ENCODE data around the gene EVPL.

The EVPL gene

DNA sequence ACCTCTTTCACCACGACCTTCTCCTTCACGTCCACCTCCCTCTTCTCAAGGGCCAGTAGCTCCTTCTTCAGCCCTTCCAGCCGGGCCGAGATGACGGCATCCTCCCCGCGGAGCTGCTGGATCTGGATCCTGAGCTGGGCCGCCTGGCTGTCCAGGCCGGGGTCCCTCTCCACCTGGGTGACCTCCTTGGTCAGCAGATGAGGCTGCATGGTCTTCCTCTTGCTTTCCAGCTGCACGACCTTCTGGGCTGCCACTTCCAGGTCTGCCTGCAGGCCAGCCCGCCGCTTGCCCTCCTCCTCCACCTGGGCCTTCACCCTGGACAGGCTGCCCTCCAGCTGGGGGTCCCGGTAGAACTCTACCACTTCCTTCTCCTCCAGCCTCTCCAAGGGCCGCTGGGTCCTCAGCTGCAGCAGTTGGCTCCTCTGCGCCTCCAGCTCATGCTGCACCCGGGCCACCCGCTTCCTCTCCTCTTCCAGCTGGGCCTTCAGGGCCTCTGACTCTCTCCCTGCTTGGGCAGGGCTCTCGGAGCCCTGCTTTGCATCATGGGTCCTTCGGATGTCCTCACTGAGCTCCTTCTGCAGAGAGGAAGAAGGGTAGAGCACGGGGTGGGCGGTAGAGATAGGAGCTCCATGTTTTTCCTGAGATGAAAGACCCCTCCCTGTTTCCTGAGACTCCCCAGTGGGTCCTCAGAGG, 17.0 kb downstream of the EVPL start:
- TF ChIP-seq, protein P1, sequence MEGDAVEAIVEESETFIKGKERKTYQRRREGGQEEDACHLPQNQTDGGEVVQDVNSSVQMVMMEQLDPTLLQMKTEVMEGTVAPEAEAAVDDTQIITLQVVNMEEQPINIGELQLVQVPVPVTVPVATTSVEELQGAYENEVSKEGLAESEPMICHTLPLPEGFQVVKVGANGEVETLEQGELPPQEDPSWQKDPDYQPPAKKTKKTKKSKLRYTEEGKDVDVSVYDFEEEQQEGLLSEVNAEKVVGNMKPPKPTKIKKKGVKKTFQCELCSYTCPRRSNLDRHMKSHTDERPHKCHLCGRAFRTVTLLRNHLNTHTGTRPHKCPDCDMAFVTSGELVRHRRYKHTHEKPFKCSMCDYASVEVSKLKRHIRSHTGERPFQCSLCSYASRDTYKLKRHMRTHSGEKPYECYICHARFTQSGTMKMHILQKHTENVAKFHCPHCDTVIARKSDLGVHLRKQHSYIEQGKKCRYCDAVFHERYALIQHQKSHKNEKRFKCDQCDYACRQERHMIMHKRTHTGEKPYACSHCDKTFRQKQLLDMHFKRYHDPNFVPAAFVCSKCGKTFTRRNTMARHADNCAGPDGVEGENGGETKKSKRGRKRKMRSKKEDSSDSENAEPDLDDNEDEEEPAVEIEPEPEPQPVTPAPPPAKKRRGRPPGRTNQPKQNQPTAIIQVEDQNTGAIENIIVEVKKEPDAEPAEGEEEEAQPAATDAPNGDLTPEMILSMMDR (IDR thresholded peaks at IDR 0.05; ENCODE audit: insufficient read depth, low read depth, low read length, missing control alignments), result no peak
- no peak overlapping the region for H3K4me3 ChIP-seq (ENCODE audit: low read length)
- DNase-seq (ENCODE audit: low read depth), result no peak

DNA sequence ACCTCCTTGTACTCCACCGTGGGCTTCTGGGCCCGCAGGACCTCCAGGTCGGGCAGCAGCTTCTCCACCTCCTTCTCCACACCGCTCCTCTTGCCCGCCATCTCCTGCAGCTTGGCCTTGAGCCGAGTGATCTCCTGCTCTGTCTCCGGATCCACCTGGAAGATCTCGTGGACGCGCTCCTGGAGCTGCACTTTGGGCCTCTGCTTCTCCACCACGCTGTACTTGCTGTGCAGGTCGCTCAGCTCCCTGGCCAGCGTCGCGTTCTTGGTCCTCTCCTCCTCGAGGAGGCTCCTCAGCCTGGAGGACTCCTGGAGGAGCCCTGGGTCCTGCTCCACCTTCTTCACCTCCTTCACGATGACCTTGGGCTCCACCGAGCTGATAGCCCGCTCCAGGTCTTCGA, 17.7 kb downstream of the EVPL start:
- no peak overlapping the region for H3K4me3 ChIP-seq (ENCODE audit: low read length)
- TF ChIP-seq, protein P1 (IDR thresholded peaks at IDR 0.05; ENCODE audit: insufficient read depth, low read depth, low read length, missing control alignments), result no peak
- DNase-seq (ENCODE audit: low read depth), result no peak

DNA sequence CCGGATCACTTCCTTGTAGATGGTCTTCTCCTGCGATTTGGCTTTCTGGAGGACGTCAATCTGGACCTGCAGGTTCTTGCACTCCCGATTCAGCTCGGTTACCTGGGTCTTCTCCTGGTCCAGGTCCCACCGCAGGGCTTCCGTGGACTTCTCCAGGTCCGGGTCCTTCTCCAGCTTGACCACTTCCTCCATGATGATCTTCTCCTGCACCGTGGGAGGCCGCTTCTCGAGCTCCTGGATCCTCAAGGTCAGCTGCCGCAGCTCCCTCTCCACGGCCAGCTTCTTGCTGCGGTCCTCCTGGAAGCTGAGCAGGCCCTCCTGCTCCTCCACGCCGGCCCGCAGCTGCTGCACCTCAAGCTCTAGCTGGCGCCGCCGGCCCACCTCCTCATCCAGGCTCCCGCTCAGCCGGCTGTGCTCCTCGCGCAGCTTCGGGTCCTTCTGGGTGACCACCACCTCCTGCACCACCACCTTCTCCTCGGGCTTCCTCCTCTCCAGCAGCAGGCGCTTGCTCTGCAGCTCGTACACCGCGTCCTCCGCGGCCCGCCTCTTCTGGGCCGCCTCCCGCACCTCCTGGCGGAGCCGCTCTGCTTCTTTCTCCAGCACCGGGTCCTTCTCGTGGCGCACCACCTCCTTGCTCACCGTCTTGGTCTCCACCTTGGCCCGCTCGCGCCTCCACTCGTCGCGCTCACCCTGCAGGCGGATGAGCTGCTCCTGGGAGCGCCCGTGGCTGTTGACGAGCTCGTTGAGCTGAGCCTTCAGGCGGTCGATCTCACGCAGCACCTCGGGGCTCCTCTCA, 18.3 kb downstream of the EVPL start:
- DNase-seq (ENCODE audit: low read depth), result no peak
- TF ChIP-seq, protein P1 (IDR thresholded peaks at IDR 0.05; ENCODE audit: insufficient read depth, low read depth, low read length, missing control alignments), result no peak
- no peak overlapping the region for H3K4me3 ChIP-seq (ENCODE audit: low read length)

DNA sequence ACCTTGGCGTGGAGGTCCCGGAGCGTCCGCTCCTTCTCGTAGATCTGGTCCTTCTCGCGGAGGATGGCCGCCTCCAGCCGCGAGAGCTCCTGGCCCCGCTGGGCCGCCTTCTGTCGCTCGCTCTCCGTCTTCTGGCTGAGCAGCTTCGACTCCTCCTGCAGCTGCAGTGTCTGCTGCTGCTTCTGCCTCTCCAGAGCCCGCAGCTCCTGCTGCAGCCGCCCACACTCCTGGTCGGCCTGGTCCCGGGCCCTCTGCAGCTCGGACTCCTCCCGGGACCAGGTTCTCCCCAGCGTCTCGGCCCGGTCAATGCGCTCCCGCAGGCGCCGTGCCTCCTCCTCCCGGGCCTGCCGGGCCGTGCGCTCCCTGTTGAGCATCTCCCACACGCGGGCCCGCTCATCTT, 18.9 kb downstream of the EVPL start:
- TF ChIP-seq, protein P1 (IDR thresholded peaks at IDR 0.05; ENCODE audit: insufficient read depth, low read depth, low read length, missing control alignments), result no peak

DNA sequence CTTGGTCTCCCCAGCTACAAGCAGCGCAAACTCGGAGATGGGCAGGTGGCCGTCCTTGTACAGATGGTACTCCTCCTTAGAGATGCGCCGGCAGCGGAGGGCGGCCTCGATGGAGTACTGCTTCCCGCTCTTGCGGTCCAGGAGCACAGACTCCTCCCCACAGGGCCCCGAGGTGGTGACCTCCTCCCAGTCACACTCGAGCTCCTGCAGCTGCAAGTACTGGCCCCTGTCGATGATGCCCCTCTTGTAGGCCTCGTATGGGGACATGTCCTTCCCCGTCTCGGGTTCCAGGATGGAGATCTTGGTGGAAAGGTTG, 19.3 kb downstream of the EVPL start:
- no peak for DNase-seq (ENCODE audit: low read depth)
- TF ChIP-seq, protein P1 (IDR thresholded peaks at IDR 0.05; ENCODE audit: insufficient read depth, low read depth, low read length, missing control alignments), result no peak
- H3K4me3 ChIP-seq (ENCODE audit: low read length), result no peak overlapping the region

More for the DNA sequence above, 18.9 kb downstream of the EVPL start:
- no peak overlapping the region for H3K4me3 ChIP-seq (ENCODE audit: low read length)
- no peak for DNase-seq (ENCODE audit: low read depth)

DNA sequence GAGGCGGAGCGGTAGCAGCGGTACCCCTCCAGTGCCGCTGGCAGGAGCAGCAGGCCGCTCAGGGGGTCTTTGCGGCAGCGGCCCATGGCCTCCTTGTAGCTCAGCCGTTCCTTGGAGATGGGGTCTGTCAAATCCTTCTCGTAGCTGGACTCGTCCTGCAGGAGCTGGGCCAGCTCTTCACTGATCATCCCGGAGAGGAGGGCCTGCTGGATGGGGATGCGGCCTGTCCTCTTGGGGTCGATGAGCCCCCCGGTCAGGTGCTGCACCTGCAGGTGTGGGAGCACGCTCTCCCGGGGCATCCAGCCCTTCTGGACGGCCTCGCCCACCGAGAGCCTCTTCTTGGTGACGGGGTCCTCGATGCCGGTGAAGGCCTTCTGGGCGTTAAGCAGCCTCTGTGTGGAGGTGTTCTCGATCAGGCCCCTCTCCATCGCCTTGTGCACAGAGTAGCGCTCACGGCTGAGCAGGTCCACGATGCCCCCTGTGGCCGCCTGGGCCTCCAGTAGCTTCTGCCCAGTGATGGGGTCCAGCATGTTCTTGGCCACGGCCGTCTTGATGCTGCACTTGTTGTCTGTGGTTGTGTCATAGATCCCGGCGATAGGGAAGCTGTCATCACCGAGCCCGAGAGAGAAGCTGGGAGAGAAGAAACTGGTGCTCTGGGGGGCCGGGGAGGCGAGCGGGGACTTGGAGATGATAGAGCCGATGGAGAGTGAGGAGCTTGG, 19.8 kb downstream of the EVPL start:
- no peak overlapping the region for H3K4me3 ChIP-seq (ENCODE audit: low read length)
- DNase-seq (ENCODE audit: low read depth), result no peak
- TF ChIP-seq, protein P1 (IDR thresholded peaks at IDR 0.05; ENCODE audit: insufficient read depth, low read depth, low read length, missing control alignments), result no peak

Data from epithelial cell of esophagus (primary cell).